Ishikawa (cell line): ENCODE results near the gene CCDC73.

Experiments used
- EP300 ChIP-seq: IDR thresholded peaks from 2 replicates; pipeline ENCODE4 v1.6.1; 2012; ENCODE audit warnings: borderline replicate concordance
- FOXM1 ChIP-seq: IDR thresholded peaks from 2 replicates; pipeline ENCODE4 v1.6.1; 2012; ENCODE audit warnings: low read depth, borderline replicate concordance
- MAX ChIP-seq: IDR thresholded peaks from 2 replicates; pipeline ENCODE4 v1.6.1; 2012
- RAD21 ChIP-seq: IDR thresholded peaks from 2 replicates; pipeline ENCODE4 v1.6.1; 2012; ENCODE audit warnings: low read depth
- TF ChIP-seq, protein P1 (sequence below): IDR thresholded peaks from 2 replicates; pipeline ENCODE4 v1.6.1; 2012; ENCODE audit warnings: low read depth, mild to moderate bottlenecking

DNA sequence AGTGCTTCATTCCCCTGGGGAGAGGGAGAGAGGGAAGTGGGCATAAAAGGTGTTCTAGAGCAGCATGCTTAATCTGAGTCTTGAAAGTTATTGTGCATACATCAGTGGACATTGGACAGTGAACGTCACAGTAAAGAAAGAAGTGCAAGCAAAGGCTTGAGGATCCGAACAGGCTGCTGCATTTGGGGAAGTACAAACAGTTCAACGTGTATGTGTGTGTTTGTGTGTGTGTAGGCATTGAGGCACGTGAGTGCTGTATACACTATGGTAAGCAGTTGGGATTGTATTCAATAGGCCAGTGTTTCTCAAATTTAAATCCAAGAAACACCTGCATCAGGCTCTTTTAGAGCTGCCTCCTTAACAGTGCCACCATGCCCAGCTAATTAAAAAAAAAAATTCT is 221.2 kb downstream of the CCDC73 start:
- TF ChIP-seq, protein P1, sequence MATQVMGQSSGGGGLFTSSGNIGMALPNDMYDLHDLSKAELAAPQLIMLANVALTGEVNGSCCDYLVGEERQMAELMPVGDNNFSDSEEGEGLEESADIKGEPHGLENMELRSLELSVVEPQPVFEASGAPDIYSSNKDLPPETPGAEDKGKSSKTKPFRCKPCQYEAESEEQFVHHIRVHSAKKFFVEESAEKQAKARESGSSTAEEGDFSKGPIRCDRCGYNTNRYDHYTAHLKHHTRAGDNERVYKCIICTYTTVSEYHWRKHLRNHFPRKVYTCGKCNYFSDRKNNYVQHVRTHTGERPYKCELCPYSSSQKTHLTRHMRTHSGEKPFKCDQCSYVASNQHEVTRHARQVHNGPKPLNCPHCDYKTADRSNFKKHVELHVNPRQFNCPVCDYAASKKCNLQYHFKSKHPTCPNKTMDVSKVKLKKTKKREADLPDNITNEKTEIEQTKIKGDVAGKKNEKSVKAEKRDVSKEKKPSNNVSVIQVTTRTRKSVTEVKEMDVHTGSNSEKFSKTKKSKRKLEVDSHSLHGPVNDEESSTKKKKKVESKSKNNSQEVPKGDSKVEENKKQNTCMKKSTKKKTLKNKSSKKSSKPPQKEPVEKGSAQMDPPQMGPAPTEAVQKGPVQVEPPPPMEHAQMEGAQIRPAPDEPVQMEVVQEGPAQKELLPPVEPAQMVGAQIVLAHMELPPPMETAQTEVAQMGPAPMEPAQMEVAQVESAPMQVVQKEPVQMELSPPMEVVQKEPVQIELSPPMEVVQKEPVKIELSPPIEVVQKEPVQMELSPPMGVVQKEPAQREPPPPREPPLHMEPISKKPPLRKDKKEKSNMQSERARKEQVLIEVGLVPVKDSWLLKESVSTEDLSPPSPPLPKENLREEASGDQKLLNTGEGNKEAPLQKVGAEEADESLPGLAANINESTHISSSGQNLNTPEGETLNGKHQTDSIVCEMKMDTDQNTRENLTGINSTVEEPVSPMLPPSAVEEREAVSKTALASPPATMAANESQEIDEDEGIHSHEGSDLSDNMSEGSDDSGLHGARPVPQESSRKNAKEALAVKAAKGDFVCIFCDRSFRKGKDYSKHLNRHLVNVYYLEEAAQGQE = no peak
- TF ChIP-seq EP300 (no peak), MAX (no peak), FOXM1 (no peak), RAD21 (no peak)
